Mucosa of gallbladder (tissue), 1 donor: Measurements from ENCODE around the gene CLCN7. TPM values are rescaled to one million over a fixed set of nuclear protein-coding genes. Genes with fewer than 3 reads are reported as not detected.

Source experiments
- DNase-seq: peaks from one replicate; pipeline ENCODE4 v3.0.0-alpha.2; 2020; ENCODE audit warnings: low spot score
- total RNA-seq: library from RNA; stranded (reverse); gene quantifications from one replicate; pipeline ENCODE4 v1.2.1, GENCODE V29; 2021
- donor health status: DM: no; HTN: no; CAD: no.

Gene CLCN7
- total RNA-seq, 1 donor from 2014 or later: 111 TPM

GRCh38 chr16:1464894-1465566 is 9.8 kb downstream of the CLCN7 start:
- DNase-seq: no peak

DNA sequence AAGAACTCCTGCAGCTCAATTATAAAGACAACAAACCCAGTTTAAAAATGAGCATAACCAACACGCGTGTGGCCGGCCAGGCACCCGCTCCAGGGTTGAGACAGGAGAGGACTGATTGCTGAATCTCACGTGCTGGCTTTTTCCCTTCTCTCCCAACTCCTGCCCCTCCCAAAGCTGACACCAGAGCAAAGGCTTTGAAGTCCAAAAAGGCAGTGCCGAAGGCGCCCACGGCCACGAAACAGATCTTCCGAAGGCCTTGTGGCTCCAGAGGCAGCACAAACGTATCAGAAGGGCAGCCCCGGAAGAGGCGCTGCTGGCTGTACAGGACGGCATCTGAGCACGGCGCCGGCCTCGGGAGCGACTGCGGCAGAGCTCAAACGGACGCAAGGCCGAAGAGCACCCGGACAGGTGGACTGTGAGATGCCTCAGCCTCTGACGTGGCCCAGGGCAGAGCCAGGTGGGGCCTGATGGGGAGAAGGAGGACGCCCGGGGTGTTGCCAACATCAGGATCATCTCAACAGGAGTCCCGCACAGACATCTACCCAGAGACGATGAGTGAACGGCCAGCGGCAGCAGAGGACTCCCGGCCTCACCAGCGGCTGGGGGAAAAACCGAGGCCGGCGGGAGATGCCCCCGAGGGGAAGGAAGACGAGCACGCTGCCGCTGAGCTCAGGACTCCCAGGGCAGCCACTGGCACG is 10.5 kb downstream of the CLCN7 start:
- no peak for DNase-seq

- no peak for DNase-seq
Observed at GRCh38 chr16:1461146-1461545, 13.7 kb downstream of the CLCN7 start.

- DNase-seq: no peak
Observed at GRCh38 chr16:1460602-1461138, 14.2 kb downstream of the CLCN7 start.

GRCh38 chr16:1459967-1460366 is 14.9 kb downstream of the CLCN7 start:
- no peak for DNase-seq

GRCh38 chr16:1458977-1459341 is 15.9 kb downstream of the CLCN7 start:
- DNase-seq: no peak

DNA sequence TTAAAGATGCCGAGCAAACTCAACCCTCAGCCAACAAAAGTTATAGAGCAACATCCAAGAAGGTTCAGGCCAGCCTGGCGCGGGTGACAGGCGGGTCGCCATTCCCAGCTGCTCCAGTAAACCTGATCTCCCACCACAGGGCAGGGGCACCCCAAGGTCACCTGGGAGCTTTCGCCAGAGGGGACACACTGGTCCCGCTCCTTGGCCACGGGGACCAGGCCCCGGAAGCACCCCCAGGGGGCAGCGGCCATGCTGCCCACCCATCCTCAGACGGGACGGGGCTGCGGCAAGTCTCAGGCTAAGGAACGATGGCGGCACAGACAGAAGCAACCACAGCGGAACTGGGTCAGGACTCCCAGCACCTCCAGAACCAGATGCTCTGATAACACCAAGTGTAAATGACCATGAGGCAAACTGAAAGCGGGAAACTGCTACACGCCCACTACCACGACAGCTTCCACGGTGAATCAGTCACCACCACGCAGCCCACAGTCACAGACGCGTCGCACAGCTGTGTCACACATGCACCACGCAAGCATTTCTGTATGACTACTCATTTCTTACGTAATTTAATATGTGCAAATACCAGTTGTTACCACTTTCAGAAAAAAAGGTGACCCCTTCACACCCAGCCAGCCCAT is 16.4 kb downstream of the CLCN7 start:
- no peak for DNase-seq

- DNase-seq: no peak
Observed at GRCh38 chr16:1457489-1458245, 17.2 kb downstream of the CLCN7 start.

- DNase-seq: no peak
Observed at GRCh38 chr16:1456951-1457350, 17.9 kb downstream of the CLCN7 start.

DNA sequence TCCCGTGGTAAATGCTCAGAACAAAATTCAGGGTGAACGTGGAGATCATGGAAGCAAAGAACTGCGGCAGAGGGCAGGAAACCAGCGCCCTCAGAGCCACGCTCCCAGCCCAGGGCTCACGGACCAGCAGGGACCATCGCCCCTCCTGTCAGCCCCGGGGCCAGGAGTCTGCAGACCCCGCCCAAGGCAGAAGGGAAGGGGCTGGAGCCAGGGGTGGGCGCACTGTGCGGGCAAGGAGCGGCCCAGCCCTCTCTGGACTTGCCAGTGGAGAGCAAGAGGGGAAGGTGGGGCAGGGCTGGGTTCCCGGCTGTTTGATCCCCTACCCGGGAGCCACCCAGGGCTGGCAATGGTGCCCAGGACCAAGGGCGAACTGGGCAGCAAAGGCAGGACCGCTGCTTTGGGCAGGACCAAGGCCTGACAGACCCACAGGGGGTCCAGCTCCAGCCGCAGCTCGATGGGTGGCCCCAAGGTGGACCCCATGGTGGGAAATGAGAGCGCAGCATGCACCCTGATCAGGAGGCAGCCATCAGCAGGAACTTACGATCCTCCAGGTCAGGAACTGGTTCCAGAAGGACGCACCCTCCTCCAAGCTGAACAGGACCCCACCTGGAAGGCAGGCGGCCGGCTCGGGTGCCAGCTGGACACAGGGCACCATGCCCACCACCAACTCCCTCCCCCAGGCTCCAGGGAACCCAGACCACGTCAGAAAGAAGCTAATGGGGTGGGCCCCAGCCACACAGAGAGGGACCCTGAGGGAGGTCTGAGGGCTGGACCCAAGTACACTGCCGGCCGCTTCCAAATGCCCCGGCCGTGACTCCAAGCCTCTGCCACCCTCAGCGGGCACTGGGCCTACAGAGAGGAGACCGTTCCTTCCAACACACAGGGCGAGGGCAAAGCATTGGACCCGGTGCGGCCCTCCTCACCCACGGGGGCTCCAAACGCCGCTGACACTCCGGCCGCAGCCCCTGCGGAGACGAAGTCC is 19.3 kb downstream of the CLCN7 start:
- DNase-seq: no peak

GRCh38 chr16:1454561-1454960 is 20.3 kb downstream of the CLCN7 start:
- DNase-seq: no peak

- no peak for DNase-seq
Observed at GRCh38 chr16:1453316-1453715, 21.5 kb downstream of the CLCN7 start.

DNA sequence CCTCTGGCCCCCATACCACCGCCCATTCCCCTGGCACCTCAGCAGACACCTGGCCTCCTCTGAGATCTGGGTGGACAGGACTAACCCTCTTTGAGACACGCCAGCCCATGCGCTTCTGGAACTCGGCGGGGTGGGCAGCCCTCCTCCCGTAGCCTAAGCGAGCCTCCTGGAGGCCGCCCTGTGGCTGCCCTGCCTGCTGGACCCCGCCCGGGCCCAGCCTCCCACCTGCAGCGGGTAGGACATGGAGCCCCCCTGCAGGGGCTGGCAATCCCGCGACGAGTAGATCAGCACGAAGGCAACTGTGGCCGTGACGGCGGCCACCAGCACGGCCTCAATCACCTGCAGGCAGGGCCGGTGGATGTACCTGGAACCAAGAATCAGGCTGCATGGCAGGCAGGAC is 22.3 kb downstream of the CLCN7 start:
- no peak for DNase-seq

- DNase-seq: no peak
Observed at GRCh38 chr16:1451702-1452392, 23.0 kb downstream of the CLCN7 start.

DNA sequence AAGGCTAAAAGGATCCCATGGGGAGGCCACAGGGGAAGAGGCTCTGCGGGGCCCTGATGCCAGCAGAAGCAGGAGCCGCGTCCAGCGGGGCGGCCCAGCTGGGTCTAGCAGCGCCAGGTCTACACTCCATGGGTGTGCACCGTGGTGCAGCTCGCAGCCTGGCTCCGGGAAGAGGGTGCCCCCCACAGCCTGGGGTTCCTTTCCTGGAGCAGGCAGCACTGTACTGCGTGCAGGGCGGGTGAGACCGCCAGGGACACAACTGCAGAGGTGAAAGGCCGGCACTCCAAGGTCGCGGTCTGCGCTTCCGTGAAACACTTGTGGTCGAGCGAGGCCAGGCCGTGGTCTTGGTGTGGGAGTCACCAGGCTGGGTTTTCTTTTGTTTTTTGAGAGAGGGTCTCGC is 24.0 kb downstream of the CLCN7 start:
- DNase-seq: no peak

GRCh38 chr16:1450218-1450617 is 24.6 kb downstream of the CLCN7 start:
- DNase-seq: no peak

DNA sequence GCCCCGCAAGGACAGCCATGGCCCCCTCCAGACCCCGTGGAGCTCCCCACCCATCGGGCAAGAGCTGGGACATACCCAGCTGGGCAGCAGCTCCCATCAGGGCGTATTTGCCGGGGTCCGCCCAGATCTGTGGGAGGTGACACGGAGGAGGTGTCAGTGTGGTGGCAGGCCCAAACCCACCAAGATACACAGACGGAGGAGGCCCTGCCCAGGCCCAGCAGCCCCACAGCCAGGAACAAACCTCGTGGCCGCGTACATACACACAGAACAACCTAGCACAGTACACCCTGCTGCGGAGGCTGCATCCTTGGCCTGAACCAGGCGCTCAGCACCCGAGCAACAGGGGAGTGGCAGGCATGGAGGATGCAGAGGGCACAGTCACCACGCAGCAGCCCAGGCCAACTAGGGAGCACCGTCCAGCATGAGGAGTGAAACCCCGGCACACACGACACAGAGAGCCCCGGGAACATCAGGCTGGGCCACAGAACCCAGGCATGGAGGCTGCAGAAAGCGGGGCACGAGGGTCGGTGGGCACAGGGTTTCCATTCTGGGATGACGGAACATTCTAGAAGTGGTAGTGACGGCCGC is 25.5 kb downstream of the CLCN7 start:
- DNase-seq: no peak

- DNase-seq: no peak
Observed at GRCh38 chr16:1448536-1449116, 26.2 kb downstream of the CLCN7 start.

DNA sequence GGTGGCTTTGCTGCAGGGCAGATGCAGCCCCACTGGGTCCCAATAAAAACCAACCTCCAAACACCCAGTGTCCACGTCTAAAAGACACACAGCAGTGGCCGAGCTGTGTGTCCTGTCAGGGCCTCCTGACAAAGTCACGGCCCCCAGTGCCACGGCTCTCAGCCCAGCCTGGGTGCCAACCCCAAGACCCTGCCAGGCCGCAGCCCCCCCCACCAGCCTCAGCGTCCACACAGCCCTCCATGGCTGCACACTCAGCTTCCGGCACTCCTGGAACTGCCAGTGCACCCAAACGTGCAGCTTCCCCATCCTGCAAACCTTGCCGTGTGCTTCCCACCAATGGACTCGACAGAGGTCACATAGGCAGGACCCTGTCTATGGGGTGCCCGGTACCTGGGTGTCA is 26.9 kb downstream of the CLCN7 start:
- no peak for DNase-seq
